CD4-positive, alpha-beta T cell (primary cell): Measurements from ENCODE around the gene IL15. TPM values are rescaled to one million over a fixed set of nuclear protein-coding genes. Genes with fewer than 3 reads are reported as not detected.
"Not testable (repeated sequence)": the region's sequence is repeated elsewhere in the genome, so short reads cannot be mapped to it uniquely, and the experiment has no call there.

Experiments
- ATAC-seq: fragments of 200-7000 bp; cut with Tn5 transposase; one replicate; pipeline ENCODE4 v1.10.0; 2022; ENCODE audit warnings: mild to moderate bottlenecking; ENCODE audit not compliant: poor library complexity
- CTCF ChIA-PET: fragments of 350-600 bp; sonication (Branson Sonifier 250); formaldehyde crosslinking; loops from one replicate; lab custom pipeline; 2021; ENCODE audit warnings: antibody characterized with exemption, inconsistent platforms; lab: Charles Lee
- POLR2A ChIA-PET: fragments of 350-600 bp; sonication (Branson Sonifier 250); formaldehyde crosslinking; loops from one replicate; lab custom pipeline; 2021; ENCODE audit warnings: antibody characterized with exemption, inconsistent platforms; lab: Charles Lee
- DNase-seq, 14 experiments: peaks; one replicate each; pipeline ENCODE4 v3.0.0-alpha.2; 2013 to 2020; ENCODE audit warnings: mixed read lengths in 2 of 14
- H3K27ac ChIP-seq, 2 donors: one replicate each; pipeline versions ENCODE4 v1.5.1 to v1.7.0; 2013; ENCODE audit warnings: low read length in 2 of 2, low read depth in 1 of 2, mild to moderate bottlenecking in 1 of 2
- H3K27me3 ChIP-seq, 2 experiments: 1 replicate in 1 of 2; 2 replicates in 1 of 2; pipeline versions ENCODE4 v1.6.1 to v1.7.0; 2013; ENCODE audit warnings: low read length in 2 of 2, control low read depth in 1 of 2, mild to moderate bottlenecking in 1 of 2, moderate library complexity in 1 of 2; ENCODE audit not compliant: insufficient read depth in 2 of 2, control insufficient read depth in 1 of 2
- H3K36me3 ChIP-seq: one replicate; pipeline ENCODE4 v1.6.1; 2013; ENCODE audit warnings: low read length, control low read depth; ENCODE audit not compliant: insufficient read depth
- H3K4me1 ChIP-seq: one replicate; pipeline ENCODE4 v1.6.1; 2013; ENCODE audit warnings: low read length, control low read depth; ENCODE audit not compliant: insufficient read depth
- H3K4me3 ChIP-seq: one replicate; pipeline ENCODE4 v1.5.1; 2013; ENCODE audit warnings: mild to moderate bottlenecking, low read length, moderate library complexity
- H3K9me3 ChIP-seq, 2 experiments: 1 replicate in 1 of 2; 2 replicates in 1 of 2; pipeline versions ENCODE4 v1.6.1 to v1.7.0; 2013; ENCODE audit warnings: low read length in 2 of 2, mild to moderate bottlenecking in 2 of 2, control low read depth in 1 of 2, moderate library complexity in 1 of 2; ENCODE audit not compliant: control insufficient read depth in 1 of 2, insufficient read depth in 1 of 2
- H3K27ac Mint-ChIP-seq: one replicate; pipeline ENCODE4 v1.8.0; 2020; ENCODE audit warnings: mixed read lengths
- H3K27me3 Mint-ChIP-seq: one replicate; pipeline ENCODE4 v1.8.0; 2021; ENCODE audit warnings: mixed read lengths
- H3K36me3 Mint-ChIP-seq: one replicate; pipeline ENCODE4 v1.8.0; 2021; ENCODE audit warnings: low read depth, mixed read lengths
- H3K4me1 Mint-ChIP-seq: one replicate; pipeline ENCODE4 v1.8.0; 2021; ENCODE audit warnings: low read depth, mixed read lengths
- H3K4me3 Mint-ChIP-seq: one replicate; pipeline ENCODE4 v1.8.0; 2020; ENCODE audit warnings: mild to moderate bottlenecking, mixed read lengths
- H3K9me3 Mint-ChIP-seq: one replicate; pipeline ENCODE4 v1.8.0; 2020; ENCODE audit warnings: mixed read lengths
- intact Hi-C, 2 experiments: fragments of 100-400 bp; cut with DNase I in 1 of 2; cut with micrococcal nuclease in 1 of 2; formaldehyde crosslinking; loops; one replicate each; pipeline versions ENCODE4 v1.15.1 to v1.9.0; 2023 to 2025; cut with DNase I, micrococcal nuclease
- total RNA-seq, 174 experiments: library from RNA in 2 of 174; stranded (reverse) in 2 of 174; gene quantifications; one replicate each; pipeline ENCODE4 v1.2.3 and lab custom pipeline; 2021 to 2026
- TF ChIP-seq, protein P1 (sequence below): fragments of 200-600 bp; IDR thresholded peaks from one replicate; pipeline ENCODE4 v1.8.0; 2022; ENCODE audit warnings: antibody characterized with exemption, mild to moderate bottlenecking

Gene IL15
- total RNA-seq, 2 experiments from 2014 or later: 0.60 to 1.3 TPM

DNA sequence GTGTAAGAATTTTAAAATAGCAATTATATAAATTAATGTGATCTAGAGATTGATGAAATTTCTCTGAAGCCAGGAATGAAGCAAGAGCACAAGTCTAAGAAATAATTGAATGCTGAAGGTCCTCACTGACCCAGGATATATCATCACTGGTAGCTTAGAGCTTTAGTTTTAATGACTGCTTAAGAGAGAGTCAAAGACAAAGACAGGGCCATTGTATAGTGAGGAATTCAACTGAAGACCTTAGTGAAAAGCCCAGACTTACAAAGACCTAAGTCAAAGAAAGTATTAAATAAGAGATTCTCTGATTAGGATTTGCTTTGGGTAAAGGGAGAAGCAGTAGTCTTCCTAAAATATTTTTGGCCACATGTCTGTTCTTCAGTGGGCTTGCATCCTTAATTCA, 26.0 kb upstream of the IL15 start:
- Mint-ChIP-seq H3K27ac (no peak overlapping the region), H3K4me3 (no peak overlapping the region), H3K4me1 (no peaks in the 10 kb centered on the region), H3K9me3 (no peaks in the 10 kb centered on the region), H3K27me3 (peaks cover 17% of the 10 kb centered on the region), H3K36me3 (no peaks in the 10 kb centered on the region)
- ATAC-seq: no peak
- Histone ChIP-seq H3K27me3 (peaks cover 0 to 5% of the 10 kb centered on the region in 2 experiments), H3K4me3 (no peak overlapping the region), H3K4me1 (no peaks in the 10 kb centered on the region), H3K36me3 (no peaks in the 10 kb centered on the region), H3K9me3 (peaks cover 0 to 7% of the 10 kb centered on the region in 2 experiments), H3K27ac (no peak overlapping the region)
- ChIA-PET CTCF (no interaction called here), POLR2A (interaction anchor here (0.5 kb wide), 1 partner anchor 42 kb away, joined by 4 read pairs; no protein-coding TSS in a partner anchor)
- TF ChIP-seq, protein P1, sequence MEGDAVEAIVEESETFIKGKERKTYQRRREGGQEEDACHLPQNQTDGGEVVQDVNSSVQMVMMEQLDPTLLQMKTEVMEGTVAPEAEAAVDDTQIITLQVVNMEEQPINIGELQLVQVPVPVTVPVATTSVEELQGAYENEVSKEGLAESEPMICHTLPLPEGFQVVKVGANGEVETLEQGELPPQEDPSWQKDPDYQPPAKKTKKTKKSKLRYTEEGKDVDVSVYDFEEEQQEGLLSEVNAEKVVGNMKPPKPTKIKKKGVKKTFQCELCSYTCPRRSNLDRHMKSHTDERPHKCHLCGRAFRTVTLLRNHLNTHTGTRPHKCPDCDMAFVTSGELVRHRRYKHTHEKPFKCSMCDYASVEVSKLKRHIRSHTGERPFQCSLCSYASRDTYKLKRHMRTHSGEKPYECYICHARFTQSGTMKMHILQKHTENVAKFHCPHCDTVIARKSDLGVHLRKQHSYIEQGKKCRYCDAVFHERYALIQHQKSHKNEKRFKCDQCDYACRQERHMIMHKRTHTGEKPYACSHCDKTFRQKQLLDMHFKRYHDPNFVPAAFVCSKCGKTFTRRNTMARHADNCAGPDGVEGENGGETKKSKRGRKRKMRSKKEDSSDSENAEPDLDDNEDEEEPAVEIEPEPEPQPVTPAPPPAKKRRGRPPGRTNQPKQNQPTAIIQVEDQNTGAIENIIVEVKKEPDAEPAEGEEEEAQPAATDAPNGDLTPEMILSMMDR: no peak
- intact Hi-C loops: no loop called here
- no peak for DNase-seq

DNA sequence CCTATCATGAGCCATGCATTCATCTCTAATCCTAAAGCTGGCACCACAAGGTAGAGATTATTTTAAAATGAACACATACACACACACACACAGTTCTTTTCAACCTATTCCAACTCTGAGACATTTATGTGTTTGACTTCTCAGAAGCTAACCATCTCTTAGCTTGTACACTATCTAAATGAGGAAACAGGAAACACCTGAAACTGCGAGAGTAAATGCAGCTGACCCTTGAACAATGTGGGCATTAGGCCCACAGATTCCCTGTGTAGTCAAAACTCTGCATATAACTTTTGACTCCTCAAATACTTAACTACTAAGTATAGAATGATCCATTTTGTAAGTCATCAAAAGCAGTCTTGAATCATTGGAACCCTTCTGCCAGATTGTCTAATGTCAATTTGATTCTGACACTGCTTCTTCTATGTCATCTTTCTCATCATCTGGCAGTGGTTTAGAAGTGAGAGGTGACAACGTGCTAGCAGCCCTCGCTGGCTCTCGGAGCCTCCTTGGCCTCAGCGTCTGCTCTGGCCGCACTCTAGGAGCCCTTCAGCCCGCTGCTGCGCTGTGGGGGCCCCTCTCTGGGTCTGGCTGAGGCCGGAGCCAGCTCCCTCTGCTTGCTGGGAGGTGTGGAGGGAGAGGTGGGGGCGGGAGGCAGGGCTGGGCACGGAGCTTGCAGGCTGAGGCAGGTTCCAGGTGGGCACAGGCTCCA, 21.4 kb upstream of the IL15 start:
- no peaks in the 10 kb centered on the region for H3K4me1 Mint-ChIP-seq
- H3K9me3 Mint-ChIP-seq: no peaks in the 10 kb centered on the region
- no peaks in the 10 kb centered on the region for H3K36me3 Mint-ChIP-seq
- Histone ChIP-seq H3K27ac (no peak overlapping the region), H3K9me3 (peaks cover 0 to 7% of the 10 kb centered on the region in 2 experiments), H3K4me3 (no peak overlapping the region), H3K4me1 (no peaks in the 10 kb centered on the region), H3K27me3 (no peaks in the 10 kb centered on the region), H3K36me3 (no peaks in the 10 kb centered on the region)
- DNase-seq (no peak), ATAC-seq (no peak)
- peaks cover 4% of the 10 kb centered on the region for H3K27me3 Mint-ChIP-seq
- POLR2A ChIA-PET: no interaction called here
- CTCF ChIA-PET: no interaction called here
- intact Hi-C loops: no loop called here
- H3K4me3 Mint-ChIP-seq: no peak overlapping the region
- TF ChIP-seq, protein P1: no peak
- H3K27ac Mint-ChIP-seq: no peak overlapping the region

DNA sequence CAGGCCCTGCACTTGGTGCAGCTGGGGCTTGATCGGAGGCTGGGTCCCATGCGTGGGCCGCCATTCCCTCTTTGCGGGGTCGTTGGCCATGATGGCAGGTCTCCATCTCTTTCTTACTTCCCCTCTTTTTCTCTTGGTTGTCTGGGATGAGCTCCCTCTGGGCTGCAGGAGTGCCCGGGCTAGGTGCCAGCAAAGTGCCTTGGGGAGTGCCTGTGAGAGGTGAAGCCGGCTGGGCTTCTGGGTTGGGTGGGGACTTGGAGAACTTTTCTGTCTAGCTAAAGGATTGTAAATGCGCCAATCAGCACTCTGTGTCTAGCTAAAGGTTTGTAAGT, 20.8 kb upstream of the IL15 start:
- CTCF ChIA-PET, H3K27ac ChIP-seq, H3K27me3 ChIP-seq, POLR2A ChIA-PET, H3K36me3 Mint-ChIP-seq, ATAC-seq, H3K36me3 ChIP-seq, intact Hi-C loops, H3K4me1 ChIP-seq, DNase-seq, H3K4me3 Mint-ChIP-seq, H3K4me3 ChIP-seq, H3K9me3 ChIP-seq, H3K27ac Mint-ChIP-seq, H3K9me3 Mint-ChIP-seq, H3K4me1 Mint-ChIP-seq, H3K27me3 Mint-ChIP-seq: not testable (repeated sequence)

DNA sequence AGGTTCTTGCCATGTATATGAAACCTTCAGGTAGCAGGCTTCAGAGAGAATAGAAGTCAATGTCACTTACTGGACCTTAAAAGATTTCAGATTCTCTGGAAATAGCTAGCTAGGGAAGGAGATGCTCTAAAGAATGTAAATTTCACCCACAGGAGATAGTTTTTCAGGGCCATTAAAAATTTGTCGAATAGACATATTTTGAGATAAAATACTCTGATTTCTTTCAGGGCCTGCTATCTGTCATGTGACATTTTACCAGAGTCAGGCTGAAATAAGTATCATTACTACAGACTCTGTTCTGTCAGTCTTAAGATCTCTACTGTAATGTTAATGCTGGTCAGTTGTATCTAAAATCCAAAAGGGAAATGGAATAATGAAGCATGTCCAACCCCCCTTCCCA, 15.7 kb upstream of the IL15 start:
- Mint-ChIP-seq H3K36me3 (no peaks in the 10 kb centered on the region), H3K27me3 (peaks cover 4% of the 10 kb centered on the region), H3K27ac (no peak overlapping the region), H3K4me1 (no peaks in the 10 kb centered on the region), H3K9me3 (no peaks in the 10 kb centered on the region), H3K4me3 (no peak overlapping the region)
- Histone ChIP-seq H3K27ac (no peak overlapping the region), H3K36me3 (no peaks in the 10 kb centered on the region), H3K4me3 (no peak overlapping the region), H3K4me1 (no peaks in the 10 kb centered on the region), H3K9me3 (peaks cover 0 to under 1% of the 10 kb centered on the region in 2 experiments), H3K27me3 (no peaks in the 10 kb centered on the region)
- ATAC-seq (no peak), DNase-seq (no peak)
- CTCF ChIA-PET: no interaction called here
- POLR2A ChIA-PET: no interaction called here
- TF ChIP-seq, protein P1: no peak
- intact Hi-C loops: no loop called here
